ENCODE data around the gene EP400. TPM values are rescaled to one million over a fixed set of nuclear protein-coding genes. Genes with fewer than 3 reads are reported as not detected.
A peak's percentile ranks its signal among the peaks of the same experiment; 100 is the strongest.

The EP400 gene
- 10 to 100 TPM; 27.5 to 35.3 (median 30.4) TPM for total RNA-seq (2021; fragmentation: NEBNext Ultra II Directional; extraction: Animal tissue kit (Norgen Biotek cat#: 25700))
- long read RNA-seq, partial matches to known transcripts: 2 of 6 reads
- long read RNA-seq, other reads (novel, unspliced or antisense): 4 of 6 reads

GRCh38 chr12:131949431-131950181, at the start of gene EP400:
EP400 (plus strand) TSS chr12:131949942; CDS start chr12:131960620, 10,678 bp downstream.
- peak within 1 kb of the TSS; percentile 78 for H3K27ac Mint-ChIP-seq
- H3K27me3 Mint-ChIP-seq (ENCODE audit: insufficient read depth): peaks cover 3% of the 10 kb centered on the region
- no peaks in the 10 kb centered on the region for H3K36me3 Mint-ChIP-seq (ENCODE audit: low read depth)
- H3K9me3 Mint-ChIP-seq: no peaks in the 10 kb centered on the region
- peak within 1 kb of the TSS; percentile 93 for H3K4me3 Mint-ChIP-seq
- peak; percentile 85 for DNase-seq
- TF ChIP-seq CTCF (IDR thresholded peaks at IDR 0.05): peak; percentile 75
- peaks cover 30% of the 10 kb centered on the region for H3K4me1 Mint-ChIP-seq (ENCODE audit: low read depth)

GRCh38 chr12:131900397-131900796, 49.3 kb upstream of the EP400 start:
- TF ChIP-seq CTCF (IDR thresholded peaks at IDR 0.05): no peak
- peaks cover 1% of the 10 kb centered on the region; the same call in 1 of the 2 replicates for H3K27me3 Mint-ChIP-seq (ENCODE audit: insufficient read depth)
- H3K4me3 Mint-ChIP-seq: no peak overlapping the region; the same call in 1 of the 2 replicates
- H3K27ac Mint-ChIP-seq: no peak overlapping the region
- no peaks in the 10 kb centered on the region for H3K36me3 Mint-ChIP-seq (ENCODE audit: low read depth)
- H3K9me3 Mint-ChIP-seq: no peaks in the 10 kb centered on the region
- DNase-seq: no peak
- peaks cover 18% of the 10 kb centered on the region for H3K4me1 Mint-ChIP-seq (ENCODE audit: low read depth)

GRCh38 chr12:131901431-131902331, 48.1 kb upstream of the EP400 start:
- H3K4me1 Mint-ChIP-seq (ENCODE audit: low read depth): peaks cover 16% of the 10 kb centered on the region
- no peak overlapping the region for H3K27ac Mint-ChIP-seq
- H3K36me3 Mint-ChIP-seq (ENCODE audit: low read depth): no peaks in the 10 kb centered on the region
- DNase-seq: no peak
- TF ChIP-seq CTCF (IDR thresholded peaks at IDR 0.05): no peak
- peaks cover 2% of the 10 kb centered on the region for H3K27me3 Mint-ChIP-seq (ENCODE audit: insufficient read depth)
- no peaks in the 10 kb centered on the region for H3K9me3 Mint-ChIP-seq
- H3K4me3 Mint-ChIP-seq: no peak overlapping the region

- H3K27me3 Mint-ChIP-seq (ENCODE audit: insufficient read depth): peaks cover 2% of the 10 kb centered on the region
- H3K4me3 Mint-ChIP-seq: no peak overlapping the region
- no peak for DNase-seq
- H3K36me3 Mint-ChIP-seq (ENCODE audit: low read depth): no peaks in the 10 kb centered on the region
- no peak for TF ChIP-seq CTCF (IDR thresholded peaks at IDR 0.05)
- H3K27ac Mint-ChIP-seq: no peak overlapping the region
- H3K9me3 Mint-ChIP-seq: no peaks in the 10 kb centered on the region
- H3K4me1 Mint-ChIP-seq (ENCODE audit: low read depth): peaks cover 12% of the 10 kb centered on the region; the same call in 1 of the 2 replicates
These were observed 47.2 kb upstream of the EP400 start for GRCh38 chr12:131902332-131903241.

All from HFFc6 (cell line).